Large intestine (tissue), 3 donors: ENCODE results near the gene TRMT5. TPM values are rescaled to one million over a fixed set of nuclear protein-coding genes. Genes with fewer than 3 reads are reported as not detected.
A peak's percentile ranks its signal among the peaks of the same experiment; 100 is the strongest.

Experiments
- DNase-seq, 2 donors: peaks; one replicate each; pipeline versions ENCODE4 v3.0.0 to v3.0.0-alpha.2; 2013
- H3K27ac ChIP-seq: one replicate; pipeline ENCODE4 v1.5.1; 2013; ENCODE audit warnings: low read length
- H3K27me3 ChIP-seq: 2 replicates; pipeline ENCODE4 v1.6.1; 2013; ENCODE audit warnings: low read length; ENCODE audit not compliant: control insufficient read depth, insufficient read depth
- H3K36me3 ChIP-seq: 2 replicates; pipeline ENCODE4 v1.6.1; 2013; ENCODE audit warnings: low read length; ENCODE audit not compliant: control insufficient read depth, insufficient read depth
- H3K4me1 ChIP-seq: one replicate; pipeline ENCODE4 v1.6.1; 2013; ENCODE audit warnings: low read length; ENCODE audit not compliant: control insufficient read depth, insufficient read depth
- H3K4me3 ChIP-seq: one replicate; pipeline ENCODE4 v1.5.1; 2013; ENCODE audit warnings: low read length
- H3K9me3 ChIP-seq: one replicate; pipeline ENCODE4 v1.6.1; 2013; ENCODE audit warnings: mild to moderate bottlenecking, low read depth, low read length, moderate library complexity; ENCODE audit not compliant: control insufficient read depth
- WGBS: methylation state at CpG from one replicate; pipeline ENCODE4 v1.1.5; 2013; ENCODE audit warnings: low lambda C conversion rate; ENCODE audit not compliant: insufficient coverage; 5-methylcytosine and 5-hydroxymethylcytosine counted together
- polyA plus RNA-seq: library from polyadenylated mRNA; unstranded; fragments of 120-200 nt; gene quantifications from one replicate; pipeline ENCODE4 v1.2.1, GENCODE V29; 2013

TRMT5 gene
- polyA plus RNA-seq, 1 donor, result 13.6 TPM

GRCh38 chr14:60986500-60986899, 5.6 kb upstream of the TRMT5 start:
- H3K36me3 ChIP-seq, result peaks cover 18% of the 10 kb centered on the region
- no peaks in the 10 kb centered on the region for H3K9me3 ChIP-seq
- WGBS, result 100% methylated on average over 1 of the region's 2 CpGs
- DNase-seq, result no peak
- H3K27me3 ChIP-seq, result no peaks in the 10 kb centered on the region
- no peak overlapping the region for H3K4me3 ChIP-seq
- H3K27ac ChIP-seq, result no peak overlapping the region
- peaks cover 5% of the 10 kb centered on the region for H3K4me1 ChIP-seq

- 100% methylated on average over 1 of the region's 1 CpG for WGBS
- peaks cover 8% of the 10 kb centered on the region for H3K36me3 ChIP-seq
These were observed 3.3 kb upstream of the TRMT5 start for GRCh38 chr14:60984196-60984595.

DNA sequence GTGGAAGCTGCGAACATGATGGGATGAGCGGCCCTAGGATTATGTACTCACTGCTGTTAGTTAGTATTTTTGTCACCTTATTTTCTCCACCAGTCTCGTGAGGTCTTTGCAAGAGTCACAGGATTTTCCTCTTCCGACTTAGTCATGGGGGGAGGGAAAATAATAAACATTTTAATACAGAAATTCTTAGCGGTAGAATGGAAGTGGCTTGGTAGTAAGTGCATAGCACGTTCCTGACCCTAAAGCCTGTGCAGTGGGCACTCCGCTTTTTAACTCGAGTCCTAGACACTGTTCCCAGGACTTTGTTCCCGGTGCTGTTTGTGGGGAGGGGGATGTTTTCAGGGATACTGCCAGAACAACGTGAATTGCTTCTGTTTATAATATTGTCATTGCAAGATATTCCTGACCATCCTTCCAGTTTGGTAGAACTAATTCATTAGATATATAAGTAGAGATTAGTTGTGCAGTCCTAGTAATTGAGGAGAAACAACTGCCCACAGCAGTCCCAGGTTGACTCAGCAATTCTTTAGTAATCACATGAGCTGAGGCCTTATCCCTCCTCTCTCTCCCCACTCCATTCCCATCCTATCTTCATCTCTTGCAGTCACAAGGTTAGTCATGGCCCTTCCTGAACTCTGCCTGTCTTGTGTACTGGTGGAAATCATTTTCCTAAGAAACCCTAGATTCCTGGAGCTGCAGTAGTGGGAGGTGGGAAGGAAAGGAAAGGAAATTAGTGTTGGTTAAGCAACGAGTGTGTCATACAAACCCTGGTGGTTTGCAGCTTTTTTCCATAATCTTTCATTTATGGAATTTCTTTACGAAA, 965 bp upstream of the TRMT5 start:
- peak; percentile 72 to 82 for DNase-seq
- peaks cover 6% of the 10 kb centered on the region for H3K36me3 ChIP-seq
- no peaks in the 10 kb centered on the region for H3K9me3 ChIP-seq
- peak overlapping the region; percentile 91 for H3K27ac ChIP-seq
- 10% methylated on average over 2 of the region's 12 CpGs for WGBS
- no peaks in the 10 kb centered on the region for H3K27me3 ChIP-seq
- peaks cover 5% of the 10 kb centered on the region for H3K4me1 ChIP-seq
- peak overlapping the region; percentile 85 for H3K4me3 ChIP-seq

More at GRCh38 chr14:60984196-60984595, 3.3 kb upstream of the TRMT5 start:
- Histone ChIP-seq H3K9me3 (no peaks in the 10 kb centered on the region), H3K4me1 (peaks cover 5% of the 10 kb centered on the region), H3K27me3 (no peaks in the 10 kb centered on the region), H3K4me3 (no peak overlapping the region), H3K27ac (no peak overlapping the region)
- DNase-seq, result no peak

- DNase-seq, result no peak
These were observed 3.0 kb downstream of the TRMT5 start for GRCh38 chr14:60977847-60978246.

GRCh38 chr14:60975551-60975950, 5.3 kb downstream of the TRMT5 start:
- no peaks in the 10 kb centered on the region for H3K4me1 ChIP-seq
- no peak overlapping the region for H3K4me3 ChIP-seq
- no peaks in the 10 kb centered on the region for H3K9me3 ChIP-seq
- DNase-seq, result no peak
- H3K27ac ChIP-seq, result no peak overlapping the region
- no CpG with 5 or more reads among the region's 2 CpGs for WGBS
- no peaks in the 10 kb centered on the region for H3K27me3 ChIP-seq
- H3K36me3 ChIP-seq, result peaks cover 4% of the 10 kb centered on the region

More at GRCh38 chr14:60977847-60978246, 3.0 kb downstream of the TRMT5 start:
- H3K4me3 ChIP-seq, result no peak overlapping the region
- WGBS, result 83% methylated on average over 1 of the region's 2 CpGs
- H3K27me3 ChIP-seq, result no peaks in the 10 kb centered on the region
- H3K4me1 ChIP-seq, result peaks cover 5% of the 10 kb centered on the region
- peaks cover 4% of the 10 kb centered on the region for H3K36me3 ChIP-seq
- H3K27ac ChIP-seq, result no peak overlapping the region
- no peaks in the 10 kb centered on the region for H3K9me3 ChIP-seq

DNA sequence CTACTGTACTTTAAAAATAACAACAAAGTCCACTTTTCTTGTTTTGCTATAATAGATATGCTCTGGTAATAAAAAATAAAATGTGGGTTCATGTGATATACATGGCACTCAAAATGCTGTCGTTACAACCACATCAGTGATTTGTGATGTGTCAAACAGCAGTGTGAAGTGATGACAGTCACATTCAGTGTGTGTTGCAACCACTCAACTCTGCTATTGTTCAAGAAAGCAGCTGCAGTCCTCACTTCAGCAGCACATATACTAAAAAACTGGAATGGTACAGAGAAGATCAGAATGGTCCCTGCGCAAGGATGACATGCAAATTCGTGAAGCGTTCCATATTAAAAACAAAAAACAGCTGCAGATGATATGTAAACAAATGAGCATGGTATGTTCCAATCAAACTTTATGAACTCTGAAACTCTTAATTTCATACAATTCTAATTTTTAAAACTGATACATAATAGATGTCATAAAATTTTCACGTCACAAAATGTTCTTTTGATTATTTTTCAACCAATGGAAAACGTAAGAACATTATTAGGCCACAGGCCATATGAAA, 6.7 kb downstream of the TRMT5 start:
- no peak for DNase-seq
- no peaks in the 10 kb centered on the region for H3K4me1 ChIP-seq
- H3K27ac ChIP-seq, result no peak overlapping the region
- peaks cover 4% of the 10 kb centered on the region for H3K36me3 ChIP-seq
- no peaks in the 10 kb centered on the region for H3K27me3 ChIP-seq
- H3K4me3 ChIP-seq, result no peak overlapping the region
- no peaks in the 10 kb centered on the region for H3K9me3 ChIP-seq
- WGBS, result 89% methylated on average over 1 of the region's 6 CpGs

DNA sequence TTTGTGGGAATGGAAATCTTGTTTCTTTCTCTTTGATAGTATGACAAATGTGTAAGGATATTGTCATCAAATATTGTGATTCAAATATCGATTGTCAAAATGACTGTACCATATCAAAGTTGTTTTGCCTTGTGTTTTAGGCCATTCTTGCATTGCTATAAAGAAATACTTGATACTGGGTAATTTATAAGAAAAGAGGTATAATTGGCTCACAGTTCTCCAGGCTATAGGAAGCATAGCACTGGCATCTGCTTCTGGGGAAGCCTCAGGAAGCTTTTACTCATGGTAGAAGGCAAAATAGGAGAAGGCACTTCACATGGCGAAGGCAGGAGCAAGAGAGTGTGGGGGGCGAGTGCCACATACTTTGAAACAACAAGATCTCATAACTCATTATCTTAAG, 7.8 kb downstream of the TRMT5 start:
- DNase-seq, result no peak
- 100% methylated on average over 1 of the region's 3 CpGs for WGBS
- no peaks in the 10 kb centered on the region for H3K4me1 ChIP-seq
- no peak overlapping the region for H3K4me3 ChIP-seq
- H3K27me3 ChIP-seq, result no peaks in the 10 kb centered on the region
- peaks cover 4% of the 10 kb centered on the region for H3K36me3 ChIP-seq
- H3K9me3 ChIP-seq, result no peaks in the 10 kb centered on the region
- no peak overlapping the region for H3K27ac ChIP-seq

DNA sequence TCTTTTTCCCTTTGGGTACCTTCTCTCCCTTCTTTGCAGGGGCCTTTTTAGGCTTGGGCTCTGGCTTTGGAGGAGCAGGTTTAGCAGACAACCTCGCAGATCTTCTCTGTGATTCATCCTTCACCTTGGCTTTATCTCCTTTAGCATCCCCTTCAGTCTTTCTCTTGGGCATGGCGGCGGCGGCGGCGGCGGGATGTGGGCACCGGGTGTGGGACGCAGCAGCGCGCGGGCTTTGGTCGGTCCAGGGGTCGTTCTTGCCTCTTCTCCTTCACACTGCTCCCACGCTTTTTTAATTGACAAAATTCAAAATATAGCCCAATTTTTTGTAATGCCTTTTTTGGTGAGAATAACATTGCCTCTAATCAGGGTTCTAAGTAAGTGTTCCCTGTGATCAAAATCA, 8.6 kb downstream of the TRMT5 start:
- Histone ChIP-seq H3K27me3 (no peaks in the 10 kb centered on the region), H3K36me3 (peaks cover 4% of the 10 kb centered on the region), H3K9me3 (no peaks in the 10 kb centered on the region), H3K4me1 (no peaks in the 10 kb centered on the region), H3K4me3 (no peak overlapping the region), H3K27ac (no peak overlapping the region)
- DNase-seq, result no peak
- WGBS, result no CpG with 5 or more reads among the region's 15 CpGs

GRCh38 chr14:60971271-60971670, 9.6 kb downstream of the TRMT5 start:
- H3K4me1 ChIP-seq, result no peaks in the 10 kb centered on the region
- H3K4me3 ChIP-seq, result no peak overlapping the region
- DNase-seq, result no peak
- no peak overlapping the region for H3K27ac ChIP-seq
- no peaks in the 10 kb centered on the region for H3K27me3 ChIP-seq
- WGBS, result no CpG with 5 or more reads among the region's 2 CpGs
- no peaks in the 10 kb centered on the region for H3K9me3 ChIP-seq
- H3K36me3 ChIP-seq, result peaks cover 4% of the 10 kb centered on the region

GRCh38 chr14:60970146-60970545, 10.7 kb downstream of the TRMT5 start:
- DNase-seq, result peak in 1 of 2 donors; percentile 42
- H3K9me3 ChIP-seq, result no peaks in the 10 kb centered on the region
- no peak overlapping the region for H3K27ac ChIP-seq
- WGBS, result no CpG with 5 or more reads among the region's 2 CpGs
- H3K36me3 ChIP-seq, result peaks cover 4% of the 10 kb centered on the region
- H3K4me3 ChIP-seq, result no peak overlapping the region
- no peaks in the 10 kb centered on the region for H3K27me3 ChIP-seq
- H3K4me1 ChIP-seq, result no peaks in the 10 kb centered on the region

DNA sequence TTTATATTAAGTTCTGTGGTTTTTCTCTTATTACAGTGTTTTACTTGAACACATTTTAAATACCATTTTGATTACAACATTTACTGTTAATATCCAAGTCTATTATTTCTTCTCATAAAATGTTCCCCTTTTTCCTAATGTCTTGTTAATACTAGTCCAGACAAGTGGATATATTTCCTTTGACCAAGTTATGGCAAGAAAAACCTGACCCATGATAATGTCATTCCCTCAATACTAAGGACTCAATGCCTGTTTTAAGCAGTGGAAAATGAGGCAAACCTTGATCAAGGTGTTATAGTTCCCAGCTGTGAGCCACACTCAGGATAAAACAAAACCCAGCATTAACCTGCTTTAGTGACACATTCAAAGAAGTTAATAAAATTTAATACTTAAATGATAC, 12.2 kb downstream of the TRMT5 start:
- H3K27me3 ChIP-seq, result no peaks in the 10 kb centered on the region
- no peaks in the 10 kb centered on the region for H3K9me3 ChIP-seq
- H3K27ac ChIP-seq, result no peak overlapping the region
- H3K4me1 ChIP-seq, result peaks cover 2% of the 10 kb centered on the region
- H3K36me3 ChIP-seq, result peaks cover 4% of the 10 kb centered on the region
- DNase-seq, result no peak
- H3K4me3 ChIP-seq, result no peak overlapping the region
